GM19372 (cell line): Measurements from ENCODE around the gene PEX11B.

Experiments used
- ATAC-seq: cut with Tn5 transposase; IDR thresholded peaks from one replicate; pipeline ENCODE4 v1.9.1; 2021; ENCODE audit warnings: mild to moderate bottlenecking, low read depth, moderate library complexity; ENCODE audit not compliant: unreplicated experiment

Gene PEX11B

DNA sequence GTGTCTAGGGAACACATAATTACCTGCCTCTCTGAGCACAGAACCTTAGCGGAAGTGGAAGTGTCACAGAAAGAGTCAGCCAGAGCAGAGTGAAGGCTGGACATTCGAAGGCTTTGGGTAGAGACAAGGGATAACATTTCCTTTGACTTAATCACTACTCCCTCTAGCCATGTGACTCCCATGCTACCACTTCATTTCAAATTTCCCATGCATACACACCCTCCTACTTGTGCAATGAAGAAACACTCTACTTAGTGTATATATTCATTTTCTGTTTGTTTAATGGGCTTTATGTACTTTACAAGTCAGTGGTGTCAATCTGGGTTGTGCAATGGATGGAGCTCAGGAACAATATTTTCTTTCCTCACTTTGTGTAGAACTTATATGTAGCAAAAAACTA is 39.8 kb downstream of the PEX11B start:
- no peak for ATAC-seq

DNA sequence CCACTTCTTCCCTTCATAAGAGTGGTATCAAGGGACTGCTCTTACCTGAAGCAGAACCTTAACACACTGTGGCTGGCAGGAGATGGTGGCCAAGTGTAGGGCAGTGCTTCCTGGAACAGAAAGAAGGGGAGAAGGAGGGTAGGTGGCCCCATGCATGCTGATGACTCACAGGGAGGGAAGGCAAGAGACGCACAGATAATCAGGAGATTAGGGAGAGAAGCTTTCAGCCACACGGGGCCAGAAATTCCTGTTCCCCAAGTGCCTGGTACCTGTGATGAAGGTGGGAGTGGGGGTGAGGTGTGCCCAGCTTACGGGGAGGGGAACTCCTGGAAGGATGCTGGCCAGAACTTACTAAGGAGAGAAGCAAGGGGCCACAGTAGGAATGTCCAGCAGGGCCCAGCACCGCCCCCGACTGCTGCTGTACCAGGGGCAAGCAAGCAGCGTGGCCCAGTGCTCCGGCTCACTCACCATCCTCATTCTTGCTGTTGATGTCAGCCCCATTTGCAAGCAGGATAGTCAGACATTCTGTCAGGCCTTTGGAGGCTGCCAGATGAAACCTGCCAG is 40.5 kb downstream of the PEX11B start:
- no peak for ATAC-seq

DNA sequence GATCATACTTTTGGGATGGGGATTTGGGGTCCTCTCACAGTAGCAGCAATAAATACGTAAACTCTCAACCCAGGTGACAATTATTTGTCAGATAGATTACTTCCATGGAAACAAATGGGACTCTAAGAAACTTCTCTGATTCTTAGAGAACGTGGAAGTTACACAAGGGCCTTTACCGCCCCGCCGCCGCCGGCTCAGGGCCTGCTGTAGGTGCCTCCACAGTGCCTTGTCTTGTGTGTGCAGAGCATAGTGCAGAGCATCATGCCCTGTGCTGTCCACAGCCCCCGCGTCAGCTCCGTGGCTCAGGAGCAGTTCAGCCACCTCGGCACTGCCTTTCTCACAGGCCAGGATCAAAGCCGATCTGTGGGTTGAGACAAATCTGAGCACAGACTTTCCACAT is 43.9 kb downstream of the PEX11B start:
- no peak for ATAC-seq

- ATAC-seq: no peak
These were observed 46.3 kb downstream of the PEX11B start for GRCh38 chr1:145871994-145872924.

GRCh38 chr1:145868232-145868631 is 50.3 kb downstream of the PEX11B start:
- ATAC-seq: no peak

GRCh38 chr1:145863282-145864018 is 55.1 kb downstream of the PEX11B start:
- no peak for ATAC-seq
